Ascending aorta (tissue), 2 donors: ENCODE measurements around the gene EGLN2. TPM values are rescaled to one million over a fixed set of nuclear protein-coding genes. Genes with fewer than 3 reads are reported as not detected.
A peak's percentile ranks its signal among the peaks of the same experiment; 100 is the strongest.

ENCODE experiments used
- DNase-seq, 2 donors: peaks; one replicate each; pipeline ENCODE4 v3.0.0-alpha.2; 2019; ENCODE audit warnings: low spot score in 2 of 2
- H3K27ac ChIP-seq, 2 donors: fragments of 200-600 bp; sonication (generic); one replicate each; pipeline ENCODE4 v1.5.1; 2016 to 2017; ENCODE audit warnings: mild to moderate bottlenecking in 1 of 2
- H3K27me3 ChIP-seq: fragments of 200-600 bp; sonication (generic); one replicate; pipeline ENCODE4 v1.5.1; 2017
- H3K36me3 ChIP-seq, 2 donors: fragments of 200-600 bp; sonication (generic); one replicate each; pipeline ENCODE4 v1.5.1; 2016
- H3K4me1 ChIP-seq, 2 donors: fragments of 200-600 bp; sonication (generic); one replicate each; pipeline ENCODE4 v1.5.1; 2016 to 2017; ENCODE audit warnings: mild to moderate bottlenecking in 1 of 2
- H3K4me3 ChIP-seq, 2 donors: fragments of 200-600 bp; sonication (generic); one replicate each; pipeline ENCODE4 v1.5.1; 2016 to 2017; ENCODE audit warnings: mild to moderate bottlenecking in 1 of 2
- H3K9me3 ChIP-seq, 2 donors: fragments of 200-600 bp; sonication (generic); one replicate each; pipeline ENCODE4 v1.5.1; 2016
- CTCF ChIP-seq, 3 experiments: fragments of 200-600 bp in 2 of 3; fragments of 450-650 bp in 1 of 3; sonication (generic) in 2 of 3; IDR thresholded peaks; one replicate each; pipeline ENCODE4 v1.5.1; 2016 to 2019; ENCODE audit warnings: antibody characterized with exemption in 3 of 3, mild to moderate bottlenecking in 1 of 3, moderate library complexity in 1 of 3
- intact Hi-C: fragments of 100-400 bp; cut with DNase I; formaldehyde crosslinking; loops from one replicate; pipeline ENCODE4 v1.15.1; 2023
- total RNA-seq: library from RNA; depleted of rRNA; stranded (reverse); fragments of >200 nt; gene quantifications from one replicate; pipeline ENCODE4 v1.1.0, GENCODE V29; 2016

The EGLN2 gene
- total RNA-seq, 1 donor from 2014 or later: 149 TPM

- Histone ChIP-seq H3K9me3 (no peaks in the 10 kb centered on the region), H3K4me3 (peak overlapping the region; percentile 55 to 99), H3K27me3 (no peaks in the 10 kb centered on the region), H3K36me3 (peaks cover 8 to 12% of the 10 kb centered on the region in 2 donors), H3K27ac (peak overlapping the region; percentile 89 to 95), H3K4me1 (peaks cover 25 to 39% of the 10 kb centered on the region in 2 donors)
- DNase-seq: peak in 1 of 2 donors; percentile 86
- TF ChIP-seq CTCF (IDR thresholded peaks at IDR 0.05): peak; percentile 28 to 54 (median 48)
- intact Hi-C loops: loop anchor here (1.0 to 10.0 kb wide), 4 partner anchors 20 to 373 kb away; partner anchors contain the start of genes RAB4B and SERTAD1
These were observed 868 bp upstream of the EGLN2 start for GRCh38 chr19:40797963-40798682.

- no peak for TF ChIP-seq CTCF (IDR thresholded peaks at IDR 0.05)
- H3K9me3 ChIP-seq: no peaks in the 10 kb centered on the region
- peak overlapping the region; percentile 93 to 99 for H3K4me3 ChIP-seq
- intact Hi-C loops: loop anchor here (1.0 to 10.0 kb wide), 3 partner anchors 49 to 375 kb away; partner anchors contain the start of genes ACTMAP and SERTAD1
- H3K27me3 ChIP-seq: no peaks in the 10 kb centered on the region
- peaks cover 38 to 52% of the 10 kb centered on the region in 2 donors for H3K4me1 ChIP-seq
- H3K27ac ChIP-seq: peak overlapping the region; percentile 90 to 95
- no peak for DNase-seq
- H3K36me3 ChIP-seq: peaks cover 8 to 12% of the 10 kb centered on the region in 2 donors
These were observed 757 bp downstream of the EGLN2 start for GRCh38 chr19:40799558-40800338.

DNA sequence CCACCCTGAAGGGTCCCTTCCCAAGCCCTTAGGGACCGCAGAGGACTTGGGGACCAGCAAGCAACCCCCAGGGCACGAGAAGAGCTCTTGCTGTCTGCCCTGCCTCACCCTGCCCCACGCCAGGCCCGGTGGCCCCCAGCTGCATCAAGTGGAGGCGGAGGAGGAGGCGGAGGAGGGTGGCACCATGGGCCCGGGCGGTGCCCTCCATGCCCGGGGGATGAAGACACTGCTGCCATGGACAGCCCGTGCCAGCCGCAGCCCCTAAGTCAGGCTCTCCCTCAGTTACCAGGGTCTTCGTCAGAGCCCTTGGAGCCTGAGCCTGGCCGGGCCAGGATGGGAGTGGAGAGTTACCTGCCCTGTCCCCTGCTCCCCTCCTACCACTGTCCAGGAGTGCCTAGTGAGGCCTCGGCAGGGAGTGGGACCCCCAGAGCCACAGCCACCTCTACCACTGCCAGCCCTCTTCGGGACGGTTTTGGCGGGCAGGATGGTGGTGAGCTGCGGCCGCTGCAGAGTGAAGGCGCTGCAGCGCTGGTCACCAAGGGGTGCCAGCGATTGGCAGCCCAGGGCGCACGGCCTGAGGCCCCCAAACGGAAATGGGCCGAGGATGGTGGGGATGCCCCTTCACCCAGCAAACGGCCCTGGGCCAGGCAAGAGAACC, 1.5 kb downstream of the EGLN2 start:
- Histone ChIP-seq H3K4me1 (peaks cover 40 to 54% of the 10 kb centered on the region in 2 donors), H3K9me3 (no peaks in the 10 kb centered on the region), H3K4me3 (peak overlapping the region; percentile 93 to 99), H3K36me3 (peaks cover 8 to 12% of the 10 kb centered on the region in 2 donors), H3K27me3 (no peaks in the 10 kb centered on the region), H3K27ac (peak overlapping the region; percentile 90 to 95)
- TF ChIP-seq CTCF (IDR thresholded peaks at IDR 0.05): no peak
- intact Hi-C loops: no loop called here
- no peak for DNase-seq

DNA sequence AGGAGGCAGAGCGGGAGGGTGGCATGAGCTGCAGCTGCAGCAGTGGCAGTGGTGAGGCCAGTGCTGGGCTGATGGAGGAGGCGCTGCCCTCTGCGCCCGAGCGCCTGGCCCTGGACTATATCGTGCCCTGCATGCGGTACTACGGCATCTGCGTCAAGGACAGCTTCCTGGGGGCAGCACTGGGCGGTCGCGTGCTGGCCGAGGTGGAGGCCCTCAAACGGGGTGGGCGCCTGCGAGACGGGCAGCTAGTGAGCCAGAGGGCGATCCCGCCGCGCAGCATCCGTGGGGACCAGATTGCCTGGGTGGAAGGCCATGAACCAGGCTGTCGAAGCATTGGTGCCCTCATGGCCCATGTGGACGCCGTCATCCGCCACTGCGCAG, 2.0 kb downstream of the EGLN2 start:
- no peak for TF ChIP-seq CTCF (IDR thresholded peaks at IDR 0.05)

More for the DNA sequence above, 2.0 kb downstream of the EGLN2 start:
- peaks cover 8 to 14% of the 10 kb centered on the region in 2 donors for H3K36me3 ChIP-seq
- H3K4me3 ChIP-seq: peak overlapping the region; percentile 93 to 99
- DNase-seq: no peak
- peaks cover 40 to 56% of the 10 kb centered on the region in 2 donors for H3K4me1 ChIP-seq
- no peaks in the 10 kb centered on the region for H3K27me3 ChIP-seq
- H3K27ac ChIP-seq: peak overlapping the region; percentile 77 to 90
- no peaks in the 10 kb centered on the region for H3K9me3 ChIP-seq
- intact Hi-C loops: no loop called here
